Breast epithelium (tissue), 3 donors: ENCODE measurements around the gene SMAD7.

ENCODE experiments used
- POLR2A ChIP-seq: fragments of 450-650 bp; IDR thresholded peaks from one replicate; pipeline ENCODE4 v1.6.1; 2016; ENCODE audit warnings: antibody characterized with exemption, mild to moderate bottlenecking, moderate library complexity
- POLR2AphosphoS5 ChIP-seq, 3 donors: sonication (generic); formaldehyde crosslinking; IDR thresholded peaks; one replicate each; pipeline ENCODE4 v1.6.1; 2017; ENCODE audit warnings: antibody characterized with exemption in 3 of 3
- TF ChIP-seq, protein P1 (sequence below), 3 donors: fragments of 450-650 bp; IDR thresholded peaks; one replicate each; pipeline ENCODE4 v1.5.1; 2016 to 2017; ENCODE audit warnings: antibody characterized with exemption in 3 of 3, mild to moderate bottlenecking in 3 of 3, moderate library complexity in 3 of 3

- TF ChIP-seq, protein P1, sequence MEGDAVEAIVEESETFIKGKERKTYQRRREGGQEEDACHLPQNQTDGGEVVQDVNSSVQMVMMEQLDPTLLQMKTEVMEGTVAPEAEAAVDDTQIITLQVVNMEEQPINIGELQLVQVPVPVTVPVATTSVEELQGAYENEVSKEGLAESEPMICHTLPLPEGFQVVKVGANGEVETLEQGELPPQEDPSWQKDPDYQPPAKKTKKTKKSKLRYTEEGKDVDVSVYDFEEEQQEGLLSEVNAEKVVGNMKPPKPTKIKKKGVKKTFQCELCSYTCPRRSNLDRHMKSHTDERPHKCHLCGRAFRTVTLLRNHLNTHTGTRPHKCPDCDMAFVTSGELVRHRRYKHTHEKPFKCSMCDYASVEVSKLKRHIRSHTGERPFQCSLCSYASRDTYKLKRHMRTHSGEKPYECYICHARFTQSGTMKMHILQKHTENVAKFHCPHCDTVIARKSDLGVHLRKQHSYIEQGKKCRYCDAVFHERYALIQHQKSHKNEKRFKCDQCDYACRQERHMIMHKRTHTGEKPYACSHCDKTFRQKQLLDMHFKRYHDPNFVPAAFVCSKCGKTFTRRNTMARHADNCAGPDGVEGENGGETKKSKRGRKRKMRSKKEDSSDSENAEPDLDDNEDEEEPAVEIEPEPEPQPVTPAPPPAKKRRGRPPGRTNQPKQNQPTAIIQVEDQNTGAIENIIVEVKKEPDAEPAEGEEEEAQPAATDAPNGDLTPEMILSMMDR (IDR thresholded peaks at IDR 0.05): no peak
- no peak for TF ChIP-seq POLR2A
- no peak for TF ChIP-seq POLR2AphosphoS5 (IDR thresholded peaks at IDR 0.05)
Observed at GRCh38 chr18:48898521-48898920, 52.2 kb downstream of the SMAD7 start.
